GM23338 (cell line): ENCODE results near the gene SCLY. TPM values are rescaled to one million over a fixed set of nuclear protein-coding genes. Genes with fewer than 3 reads are reported as not detected.
A peak's percentile ranks its signal among the peaks of the same experiment; 100 is the strongest.
"Not testable (repeated sequence)": the region's sequence is repeated elsewhere in the genome, so short reads cannot be mapped to it uniquely, and the experiment has no call there.

Source experiments
- ATAC-seq: fragments of 200-7000 bp; cut with Tn5 transposase; 3 replicates; pipeline ENCODE4 v1.9.1; 2020
- DNase-seq: peaks from one replicate; pipeline ENCODE4 v3.0.0-alpha.2; 2015; ENCODE audit warnings: low spot score
- H2AFZ ChIP-seq: fragments of 200-600 bp; sonication (generic); 2 replicates; pipeline ENCODE4 v1.8.0; 2016; ENCODE audit warnings: antibody characterized with exemption, mild to moderate bottlenecking, moderate library complexity
- H3F3A ChIP-seq: fragments of 200-600 bp; sonication (generic); replicated peaks from 2 replicates; pipeline ENCODE4 v1.8.0; 2017; ENCODE audit warnings: antibody characterized with exemption, mixed run types, low read depth
- H3K27ac ChIP-seq: fragments of 200-600 bp; sonication (generic); 2 replicates; pipeline ENCODE4 v1.6.1; 2016; ENCODE audit warnings: low read depth
- H3K27me3 ChIP-seq: fragments of 200-600 bp; sonication (generic); 2 replicates; pipeline ENCODE4 v1.8.0; 2016; ENCODE audit warnings: mild to moderate bottlenecking, mixed run types, moderate library complexity; ENCODE audit not compliant: insufficient read depth
- H3K36me3 ChIP-seq: fragments of 200-600 bp; sonication (generic); 2 replicates; pipeline ENCODE4 v1.8.0; 2016; ENCODE audit warnings: mild to moderate bottlenecking; ENCODE audit not compliant: insufficient read depth
- H3K4me1 ChIP-seq: fragments of 200-600 bp; sonication (generic); 2 replicates; pipeline ENCODE4 v1.8.0; 2016; ENCODE audit warnings: mild to moderate bottlenecking, moderate library complexity; ENCODE audit not compliant: insufficient read depth
- H3K4me2 ChIP-seq: fragments of 200-600 bp; sonication (generic); 2 replicates; pipeline ENCODE4 v1.7.1; 2017; ENCODE audit warnings: mixed run types
- H3K4me3 ChIP-seq: fragments of 200-600 bp; sonication (generic); 2 replicates; pipeline ENCODE4 v1.6.1; 2016; ENCODE audit warnings: mixed run types
- H3K79me2 ChIP-seq: fragments of 200-600 bp; sonication (generic); replicated peaks from 2 replicates; pipeline ENCODE4 v1.8.0; 2017; ENCODE audit warnings: mild to moderate bottlenecking; ENCODE audit not compliant: insufficient read depth
- H3K9me2 ChIP-seq: fragments of 200-600 bp; sonication (generic); 2 replicates; pipeline ENCODE4 v1.8.0; 2017; ENCODE audit not compliant: insufficient read depth
- H4K20me1 ChIP-seq: fragments of 200-600 bp; sonication (generic); replicated peaks from 2 replicates; pipeline ENCODE4 v1.8.0; 2017; ENCODE audit warnings: mild to moderate bottlenecking; ENCODE audit not compliant: insufficient read depth
- H3K27ac Mint-ChIP-seq: 2 replicates; pipeline ENCODE4 v1.8.0; 2020; ENCODE audit warnings: inconsistent platforms, mild to moderate bottlenecking, moderate library complexity, mixed read lengths
- H3K27me3 Mint-ChIP-seq: 3 replicates; pipeline ENCODE4 v1.8.0; 2022; ENCODE audit warnings: low read depth, mild to moderate bottlenecking, moderate library complexity, mixed read lengths, inconsistent platforms; ENCODE audit not compliant: insufficient read depth, poor library complexity
- H3K36me3 Mint-ChIP-seq: 3 replicates; pipeline ENCODE4 v1.8.0; 2021; ENCODE audit warnings: low read depth, mild to moderate bottlenecking, inconsistent platforms, moderate library complexity, mixed read lengths
- H3K4me1 Mint-ChIP-seq: 3 replicates; pipeline ENCODE4 v1.8.0; 2020; ENCODE audit warnings: mild to moderate bottlenecking, inconsistent platforms, mixed read lengths
- H3K4me3 Mint-ChIP-seq: 3 replicates; pipeline ENCODE4 v1.8.0; 2021; ENCODE audit warnings: moderate library complexity, mild to moderate bottlenecking, inconsistent platforms, mixed read lengths
- H3K9me3 Mint-ChIP-seq: 3 replicates; pipeline ENCODE4 v1.8.0; 2020; ENCODE audit warnings: moderate library complexity, mild to moderate bottlenecking, inconsistent platforms, mixed read lengths
- CTCF ChIP-seq, 2 experiments: fragments of 200-600 bp in 1 of 2; sonication (generic) in 1 of 2; conservative IDR thresholded peaks; 2 replicates each; pipeline versions ENCODE4 v1.5.1 to v1.6.1; 2016 to 2017; ENCODE audit warnings: antibody characterized with exemption in 2 of 2, low read depth in 2 of 2, mild to moderate bottlenecking in 2 of 2, moderate library complexity in 1 of 2
- ETS1 ChIP-seq: IDR thresholded peaks from 2 replicates; pipeline ENCODE4 v1.6.1; 2016; ENCODE audit warnings: antibody characterized with exemption
- EZH2 ChIP-seq: fragments of 200-600 bp; sonication (generic); IDR thresholded peaks from one replicate; pipeline ENCODE4 v1.8.0; 2017; ENCODE audit warnings: antibody characterized with exemption, mild to moderate bottlenecking, low read depth; ENCODE audit not compliant: unreplicated experiment
- EZH2phosphoT487 ChIP-seq: fragments of 200-600 bp; sonication (generic); IDR thresholded peaks from one replicate; pipeline ENCODE4 v1.8.1; 2018; ENCODE audit warnings: antibody characterized with exemption; ENCODE audit not compliant: unreplicated experiment
- NANOG ChIP-seq: IDR thresholded peaks from 2 replicates; pipeline ENCODE4 v1.6.1; 2016; ENCODE audit warnings: antibody characterized with exemption, borderline replicate concordance
- POLR2AphosphoS5 ChIP-seq: IDR thresholded peaks from 2 replicates; pipeline ENCODE4 v1.6.1; 2016; ENCODE audit warnings: antibody characterized with exemption, low read depth
- REST ChIP-seq: IDR thresholded peaks from one replicate; pipeline ENCODE4 v1.6.1; 2018; ENCODE audit warnings: antibody characterized with exemption; ENCODE audit not compliant: unreplicated experiment
- STAT1 ChIP-seq: IDR thresholded peaks from one replicate; pipeline ENCODE4 v1.6.1; 2016; ENCODE audit warnings: antibody characterized with exemption; ENCODE audit not compliant: unreplicated experiment
- ZNF331 ChIP-seq: fragments of 250-450 bp; sonication (Bioruptor Pico); IDR thresholded peaks from 2 replicates; pipeline ENCODE4 v1.5.0; 2020; ENCODE audit warnings: low read depth, mild to moderate bottlenecking, moderate library complexity
- polyA plus RNA-seq: library from polyadenylated mRNA; unstranded; fragments of >200 nt; fragmentation: Nextera tagmentation; extraction: Ambion mirVana; gene quantifications from 2 replicates; pipeline ENCODE4 v1.2.1, GENCODE V29; 2016
- total RNA-seq: library from RNA; depleted of rRNA; stranded (reverse); fragments of >200 nt; shearing (Covaris generic); gene quantifications from 2 replicates; pipeline ENCODE4 v1.2.3, GENCODE V29; 2014

The SCLY gene
- total and polyA plus RNA-seq, 2 experiments from 2014 or later = 57.2 to 80.3 TPM

- peak; percentile 54; the same call in 2 of the 3 replicates for ATAC-seq
- peaks cover 13% of the 10 kb centered on the region; the same call in 2 of the 3 replicates for H3K9me3 Mint-ChIP-seq
- no peak overlapping the region for H3K27ac Mint-ChIP-seq
Measured at GRCh38 chr2:238114851-238115660, 54.3 kb downstream of the SCLY start.

GRCh38 chr2:238115709-238116108 is 54.9 kb downstream of the SCLY start:
- H3K36me3 Mint-ChIP-seq, H3K36me3 ChIP-seq, H3K4me3 ChIP-seq, H3K9me2 ChIP-seq, DNase-seq, H3K79me2 ChIP-seq, H3K27ac ChIP-seq, H4K20me1 ChIP-seq, H3K27me3 Mint-ChIP-seq, H3K27ac Mint-ChIP-seq, H3F3A ChIP-seq, H3K4me1 Mint-ChIP-seq, H2AFZ ChIP-seq, H3K4me1 ChIP-seq, H3K4me2 ChIP-seq, H3K4me3 Mint-ChIP-seq, ATAC-seq, H3K27me3 ChIP-seq: not testable (repeated sequence)
- peaks cover 13% of the 10 kb centered on the region; the same call in 2 of the 3 replicates for H3K9me3 Mint-ChIP-seq

More at GRCh38 chr2:238114851-238115660, 54.3 kb downstream of the SCLY start:
- Mint-ChIP-seq H3K4me1 (peaks cover 4% of the 10 kb centered on the region; the same call in 1 of the 3 replicates), H3K36me3 (no peaks in the 10 kb centered on the region), H3K4me3 (no peak overlapping the region), H3K27me3 (peaks cover 8% of the 10 kb centered on the region)
- no peak for DNase-seq
- Histone ChIP-seq H3K27me3 (no peaks in the 10 kb centered on the region), H2AFZ (no peak overlapping the region), H3K27ac (no peak overlapping the region), H3K4me1 (no peaks in the 10 kb centered on the region), H3K9me2 (no peaks in the 10 kb centered on the region), H4K20me1 (no peaks in the 10 kb centered on the region), H3K4me2 (no peak overlapping the region), H3K79me2 (no peaks in the 10 kb centered on the region), H3F3A (no peaks in the 10 kb centered on the region), H3K36me3 (no peaks in the 10 kb centered on the region; the same call in 1 of the 2 replicates), H3K4me3 (no peak overlapping the region)
- TF ChIP-seq CTCF (conservative IDR thresholded peaks at IDR 0.05; ENCODE audit: low read depth in 2 of 2) (peak in 1 of 2 experiments; percentile 40; a peak in 1 of 4 replicates), POLR2AphosphoS5 (no peak), EZH2phosphoT487 (no peak)

- no peak overlapping the region for H3K4me2 ChIP-seq
- H2AFZ ChIP-seq = no peak overlapping the region
- no peaks in the 10 kb centered on the region for H3F3A ChIP-seq
- Mint-ChIP-seq H3K27me3 (peaks cover 8% of the 10 kb centered on the region), H3K4me3 (no peak overlapping the region), H3K4me1 (peaks cover 4% of the 10 kb centered on the region; the same call in 1 of the 3 replicates), H3K9me3 (peaks cover 13% of the 10 kb centered on the region; the same call in 2 of the 3 replicates), H3K27ac (no peak overlapping the region), H3K36me3 (no peaks in the 10 kb centered on the region)
- H3K9me2 ChIP-seq = no peaks in the 10 kb centered on the region
- H3K4me1 ChIP-seq = no peaks in the 10 kb centered on the region
- H3K27ac ChIP-seq = no peak overlapping the region
- no peaks in the 10 kb centered on the region for H3K36me3 ChIP-seq
- no peak for DNase-seq
- ATAC-seq = no peak
- H3K27me3 ChIP-seq = no peaks in the 10 kb centered on the region
- no peak overlapping the region for H3K4me3 ChIP-seq
- no peaks in the 10 kb centered on the region for H4K20me1 ChIP-seq
- H3K79me2 ChIP-seq = no peaks in the 10 kb centered on the region
- TF ChIP-seq REST (no peak), EZH2 (no peak), NANOG (no peak), ETS1 (no peak), EZH2phosphoT487 (no peak), STAT1 (no peak), POLR2AphosphoS5 (no peak), ZNF331 (CRISPR knock-in tag) (no peak)
Measured at GRCh38 chr2:238116298-238117198, 55.7 kb downstream of the SCLY start.
